ENCODE measurements around the gene HADHB.

Gene HADHB

GRCh38 chr2:26312471-26312870 lies 67.7 kb downstream of the HADHB start:
- H3K4me3 ChIP-seq (ENCODE audit: control insufficient read depth, low read depth, low read length), result no peak overlapping the region
- TF ChIP-seq, protein P1, sequence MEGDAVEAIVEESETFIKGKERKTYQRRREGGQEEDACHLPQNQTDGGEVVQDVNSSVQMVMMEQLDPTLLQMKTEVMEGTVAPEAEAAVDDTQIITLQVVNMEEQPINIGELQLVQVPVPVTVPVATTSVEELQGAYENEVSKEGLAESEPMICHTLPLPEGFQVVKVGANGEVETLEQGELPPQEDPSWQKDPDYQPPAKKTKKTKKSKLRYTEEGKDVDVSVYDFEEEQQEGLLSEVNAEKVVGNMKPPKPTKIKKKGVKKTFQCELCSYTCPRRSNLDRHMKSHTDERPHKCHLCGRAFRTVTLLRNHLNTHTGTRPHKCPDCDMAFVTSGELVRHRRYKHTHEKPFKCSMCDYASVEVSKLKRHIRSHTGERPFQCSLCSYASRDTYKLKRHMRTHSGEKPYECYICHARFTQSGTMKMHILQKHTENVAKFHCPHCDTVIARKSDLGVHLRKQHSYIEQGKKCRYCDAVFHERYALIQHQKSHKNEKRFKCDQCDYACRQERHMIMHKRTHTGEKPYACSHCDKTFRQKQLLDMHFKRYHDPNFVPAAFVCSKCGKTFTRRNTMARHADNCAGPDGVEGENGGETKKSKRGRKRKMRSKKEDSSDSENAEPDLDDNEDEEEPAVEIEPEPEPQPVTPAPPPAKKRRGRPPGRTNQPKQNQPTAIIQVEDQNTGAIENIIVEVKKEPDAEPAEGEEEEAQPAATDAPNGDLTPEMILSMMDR (conservative IDR thresholded peaks at IDR 0.05; ENCODE audit: control insufficient read depth, insufficient read depth, low read depth, low read length), result no peak
- DNase-seq (ENCODE audit: low read depth), result no peak

- TF ChIP-seq, protein P1 (conservative IDR thresholded peaks at IDR 0.05; ENCODE audit: control insufficient read depth, insufficient read depth, low read depth, low read length), result no peak
- no peak for DNase-seq (ENCODE audit: low read depth)
- H3K4me3 ChIP-seq (ENCODE audit: control insufficient read depth, low read depth, low read length), result no peak overlapping the region
These were observed 68.7 kb downstream of the HADHB start for GRCh38 chr2:26313446-26313845.

DNA sequence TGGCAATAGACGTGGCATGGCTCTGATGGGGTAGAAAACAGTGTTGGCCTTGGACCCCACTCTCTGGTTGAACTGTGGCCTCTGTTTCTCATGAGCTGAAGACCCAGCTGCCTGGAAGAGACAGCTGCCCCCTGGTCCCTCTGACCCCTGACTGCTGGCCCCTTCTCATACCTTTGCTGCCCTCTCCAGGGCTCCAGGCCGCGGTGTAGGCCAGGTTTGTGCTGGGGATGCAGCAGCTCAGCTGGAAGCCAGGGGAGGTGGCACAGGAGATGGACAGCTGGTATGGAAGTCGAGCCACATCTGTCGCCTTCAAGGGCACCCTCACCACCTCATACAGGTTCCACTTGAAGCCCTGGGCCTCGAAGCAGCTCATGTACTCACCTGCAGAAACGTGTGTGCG lies 69.5 kb downstream of the HADHB start:
- H3K4me3 ChIP-seq (ENCODE audit: control insufficient read depth, low read depth, low read length), result no peak overlapping the region
- TF ChIP-seq, protein P1 (conservative IDR thresholded peaks at IDR 0.05; ENCODE audit: control insufficient read depth, insufficient read depth, low read depth, low read length), result no peak
- DNase-seq (ENCODE audit: low read depth), result no peak

GRCh38 chr2:26316041-26316440 lies 71.3 kb downstream of the HADHB start:
- H3K4me3 ChIP-seq (ENCODE audit: control insufficient read depth, low read depth, low read length), result no peak overlapping the region
- DNase-seq (ENCODE audit: low read depth), result no peak
- TF ChIP-seq, protein P1 (conservative IDR thresholded peaks at IDR 0.05; ENCODE audit: control insufficient read depth, insufficient read depth, low read depth, low read length), result no peak

- TF ChIP-seq, protein P1 (conservative IDR thresholded peaks at IDR 0.05; ENCODE audit: control insufficient read depth, insufficient read depth, low read depth, low read length), result no peak
- no peak overlapping the region for H3K4me3 ChIP-seq (ENCODE audit: control insufficient read depth, low read depth, low read length)
- DNase-seq (ENCODE audit: low read depth), result no peak
These were observed 72.1 kb downstream of the HADHB start for GRCh38 chr2:26316845-26317244.

DNA sequence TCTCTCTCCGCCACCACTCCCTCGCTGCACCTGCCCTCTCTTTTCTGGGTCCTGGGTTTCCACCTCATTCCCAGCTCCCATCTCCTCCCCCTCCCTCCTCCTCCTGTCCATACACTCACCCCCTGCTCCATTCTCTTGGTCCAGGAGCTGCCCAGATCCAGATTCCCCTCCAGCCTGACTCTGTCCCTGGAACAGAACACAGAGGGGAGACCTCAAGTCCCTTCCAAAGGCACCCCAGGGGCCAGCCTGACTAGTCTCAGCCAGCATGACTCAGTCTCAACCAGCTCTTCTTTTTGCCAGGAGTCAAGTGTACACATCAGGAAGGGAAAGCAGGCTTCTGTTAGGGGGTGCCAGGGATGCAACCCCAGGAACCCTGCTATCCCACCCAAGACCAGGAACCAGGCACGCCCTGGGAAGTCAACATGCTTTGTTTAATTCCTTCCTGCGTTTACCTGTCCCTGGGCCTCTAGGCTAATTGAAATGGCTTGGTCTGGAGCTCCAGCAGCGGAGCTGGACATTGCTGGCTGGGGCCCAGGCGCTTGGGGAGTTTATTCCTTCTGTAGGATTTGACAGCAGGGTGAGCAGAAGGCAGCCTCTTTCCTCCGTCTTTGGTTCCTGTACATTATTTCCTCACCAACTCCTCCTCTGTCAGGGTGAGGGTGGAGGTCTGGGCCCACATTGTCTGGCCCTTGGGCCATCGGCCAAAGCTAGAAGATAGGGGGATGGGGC lies 72.8 kb downstream of the HADHB start:
- DNase-seq (ENCODE audit: low read depth), result no peak
- TF ChIP-seq, protein P1 (conservative IDR thresholded peaks at IDR 0.05; ENCODE audit: control insufficient read depth, insufficient read depth, low read depth, low read length), result no peak
- no peak overlapping the region for H3K4me3 ChIP-seq (ENCODE audit: control insufficient read depth, low read depth, low read length)

All from fibroblast of mammary gland (primary cell).